NOMO-1 (cell line): Measurements from ENCODE around the gene HSF2.

Experiments used
- DNase-seq, 2 experiments: peaks; one replicate each; lab custom pipeline; 2025; ENCODE audit not compliant: unreplicated experiment in 2 of 2; lab: John Stamatoyannopoulos, UW

Gene HSF2

GRCh38 chr6:122394016-122394415 is 5.4 kb upstream of the HSF2 start:
- no peak for DNase-seq

DNA sequence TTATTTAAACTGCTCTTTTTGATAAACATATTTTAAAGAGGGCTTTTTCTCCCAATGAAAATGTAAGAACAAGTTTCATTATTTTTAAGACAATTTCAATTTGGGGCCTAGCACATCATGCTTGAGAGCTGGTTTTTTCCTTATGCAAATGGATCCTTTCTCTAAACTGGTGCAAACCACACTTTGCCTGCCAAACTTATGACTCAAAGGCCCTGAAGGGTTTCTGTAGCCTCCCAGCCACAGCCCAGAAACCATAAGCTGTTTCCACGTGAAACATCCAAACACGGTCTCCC is 451 bp upstream of the HSF2 start:
- DNase-seq = no peak

DNA sequence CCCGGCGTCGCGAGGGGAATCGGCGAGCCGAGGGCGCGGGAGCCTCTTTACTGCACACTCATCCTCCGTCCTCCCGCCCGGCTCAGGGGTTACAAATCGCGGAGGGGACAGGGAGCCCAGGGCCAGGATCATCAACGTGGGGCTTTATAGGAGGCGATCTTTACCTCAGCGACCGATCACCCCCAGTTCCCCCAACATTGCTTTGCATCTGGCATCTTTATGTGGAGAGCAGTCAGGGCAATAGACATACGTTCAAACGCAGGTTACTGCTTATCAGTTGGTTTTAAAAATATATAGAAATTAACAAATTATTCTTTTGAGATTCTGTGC is 634 bp downstream of the HSF2 start:
- DNase-seq = no peak

- DNase-seq = no peak
Measured at GRCh38 chr6:122400462-122401089, 1.1 kb downstream of the HSF2 start.

DNA sequence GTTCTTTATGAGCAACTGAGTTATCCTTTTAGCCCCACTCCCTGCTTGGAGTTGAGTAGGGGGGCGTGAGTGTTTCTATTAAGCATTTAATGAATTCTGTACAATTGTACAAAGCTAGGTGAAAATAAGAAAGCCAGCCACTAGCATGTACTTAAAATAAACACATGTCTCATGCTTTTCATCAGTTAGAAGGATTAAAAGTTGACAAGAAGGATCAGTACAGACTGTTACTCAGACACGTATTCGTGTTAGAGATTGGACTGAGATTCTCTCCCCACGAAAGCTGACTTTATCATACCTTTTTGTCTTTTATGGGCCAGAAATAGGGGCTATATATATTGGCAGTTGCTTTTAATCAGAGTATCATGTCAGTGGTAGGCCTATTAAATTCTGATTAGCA is 1.7 kb downstream of the HSF2 start:
- no peak for DNase-seq

GRCh38 chr6:122404444-122404843 is 5.0 kb downstream of the HSF2 start:
- no peak for DNase-seq

GRCh38 chr6:122405417-122405816 is 6.0 kb downstream of the HSF2 start:
- DNase-seq = no peak

GRCh38 chr6:122406187-122406586 is 6.7 kb downstream of the HSF2 start:
- DNase-seq = no peak

DNA sequence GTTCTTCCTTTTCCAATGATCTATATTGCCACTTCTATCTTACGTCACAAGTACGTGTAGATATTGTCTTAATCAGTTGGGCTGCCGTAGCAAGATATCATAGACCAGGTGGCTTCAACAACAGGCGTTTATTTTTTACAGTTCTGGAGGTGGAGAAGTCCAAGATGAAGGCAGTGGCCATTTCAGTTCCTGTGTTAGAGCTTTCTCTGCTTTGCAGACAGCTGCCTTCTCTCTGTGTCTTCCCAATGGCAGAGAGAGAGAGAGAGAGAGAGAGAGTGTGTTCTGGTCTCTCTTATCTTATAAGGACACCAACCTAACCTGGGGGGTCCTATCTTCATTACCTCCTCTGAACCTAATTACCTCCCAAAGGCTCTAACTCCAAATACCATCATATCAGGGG is 8.3 kb downstream of the HSF2 start:
- DNase-seq = no peak

GRCh38 chr6:122408240-122408639 is 8.8 kb downstream of the HSF2 start:
- DNase-seq = no peak

GRCh38 chr6:122408702-122409458 is 9.4 kb downstream of the HSF2 start:
- DNase-seq = no peak

DNA sequence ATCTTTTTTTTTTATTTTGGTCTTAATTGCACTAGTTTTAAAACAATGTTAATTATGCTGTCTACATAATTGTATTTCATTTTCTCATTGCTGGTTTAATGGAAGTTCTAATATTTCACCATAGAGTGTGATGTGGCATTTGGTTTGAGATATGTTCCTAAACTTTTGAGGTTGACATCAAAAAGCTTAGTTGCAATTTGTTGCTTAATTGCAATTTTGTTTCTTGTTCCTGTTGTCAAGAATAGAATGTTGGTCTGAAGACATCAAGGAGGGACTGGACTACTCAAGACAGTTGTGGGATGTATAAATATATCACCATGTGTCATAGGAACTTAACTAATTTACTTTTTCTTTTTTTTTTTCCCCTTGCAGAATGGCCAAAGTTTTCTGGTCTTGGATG is 12.5 kb downstream of the HSF2 start:
- peak; percentile 27 to 51 for DNase-seq

DNA sequence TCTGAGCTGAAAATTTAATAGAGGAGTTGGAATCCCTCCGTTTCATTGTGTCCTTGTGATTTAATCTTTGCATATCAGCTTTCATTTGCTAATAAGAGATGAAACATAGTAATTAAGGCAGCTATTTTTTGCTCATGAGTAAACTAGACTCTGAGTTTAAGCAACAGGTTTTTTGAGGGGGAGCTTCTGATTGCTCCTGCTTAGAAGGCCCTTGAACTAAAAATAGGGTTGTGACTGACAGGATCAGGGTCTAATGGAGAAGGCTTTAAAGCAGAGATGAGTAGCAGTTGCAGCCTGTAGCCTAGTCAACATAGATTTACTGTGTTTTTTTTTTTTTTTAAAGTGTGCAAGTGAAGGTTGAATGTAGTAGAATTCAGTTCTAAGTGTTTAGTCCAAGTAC is 17.4 kb downstream of the HSF2 start:
- no peak for DNase-seq

DNA sequence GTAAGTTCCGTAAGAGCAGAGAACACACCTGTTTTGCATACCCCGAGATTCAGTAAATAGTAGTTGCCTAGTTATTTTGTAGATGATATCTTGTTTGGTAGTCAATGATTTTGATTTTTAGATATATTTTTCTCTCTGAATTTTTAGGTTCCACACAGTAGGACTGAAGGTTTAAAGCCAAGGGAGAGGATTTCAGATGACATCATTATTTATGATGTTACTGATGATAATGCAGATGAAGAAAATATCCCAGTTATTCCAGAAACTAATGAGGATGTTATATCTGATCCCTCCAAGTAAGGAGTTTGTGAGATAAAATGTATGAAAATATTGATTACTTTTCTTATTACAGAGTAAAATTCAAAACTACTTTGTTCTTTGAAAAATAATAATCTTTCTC is 22.6 kb downstream of the HSF2 start:
- DNase-seq = no peak

GRCh38 chr6:122422614-122423267 is 23.3 kb downstream of the HSF2 start:
- no peak for DNase-seq

DNA sequence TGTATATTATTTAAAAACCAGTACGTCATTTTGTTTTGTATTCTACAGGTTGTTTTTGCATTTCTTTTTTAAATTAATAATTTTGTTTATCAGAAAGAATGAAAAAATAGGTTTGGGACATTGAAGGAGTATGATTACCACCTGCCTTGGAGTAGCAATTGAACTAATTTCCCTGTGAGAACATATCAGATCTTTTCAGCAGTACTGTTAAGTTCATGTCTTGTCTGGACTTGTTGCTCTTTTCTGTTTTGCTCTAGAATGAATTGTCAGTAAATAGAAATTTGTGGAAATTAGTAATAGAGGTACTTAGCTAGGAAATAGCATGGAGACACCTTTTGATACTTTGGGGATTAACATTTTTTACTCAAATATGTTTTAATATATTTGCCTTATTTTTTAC is 24.3 kb downstream of the HSF2 start:
- DNase-seq = no peak

GRCh38 chr6:122426597-122426996 is 27.1 kb downstream of the HSF2 start:
- DNase-seq = no peak

GRCh38 chr6:122428781-122429180 is 29.3 kb downstream of the HSF2 start:
- DNase-seq = no peak

DNA sequence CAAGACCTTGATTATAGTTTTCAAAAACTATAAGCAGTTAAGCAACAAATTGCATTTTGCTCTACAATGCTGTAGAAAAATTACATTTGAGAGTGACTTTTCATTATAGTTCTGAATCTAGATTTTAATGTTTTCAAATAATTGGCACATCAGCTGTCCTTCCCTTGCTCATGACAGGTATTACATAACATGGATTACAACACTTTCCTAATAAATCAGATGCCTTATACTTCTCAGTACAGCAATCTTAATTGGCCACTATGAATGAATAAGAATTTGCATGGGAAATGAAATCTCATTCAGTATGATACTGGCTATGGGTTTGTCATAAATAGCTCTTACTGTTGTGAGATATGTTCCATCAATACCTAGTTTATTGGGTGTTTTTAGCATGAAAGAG is 29.9 kb downstream of the HSF2 start:
- peak in 1 of 2 experiments; percentile 2 for DNase-seq

GRCh38 chr6:122431780-122432179 is 32.3 kb downstream of the HSF2 start:
- DNase-seq = no peak

DNA sequence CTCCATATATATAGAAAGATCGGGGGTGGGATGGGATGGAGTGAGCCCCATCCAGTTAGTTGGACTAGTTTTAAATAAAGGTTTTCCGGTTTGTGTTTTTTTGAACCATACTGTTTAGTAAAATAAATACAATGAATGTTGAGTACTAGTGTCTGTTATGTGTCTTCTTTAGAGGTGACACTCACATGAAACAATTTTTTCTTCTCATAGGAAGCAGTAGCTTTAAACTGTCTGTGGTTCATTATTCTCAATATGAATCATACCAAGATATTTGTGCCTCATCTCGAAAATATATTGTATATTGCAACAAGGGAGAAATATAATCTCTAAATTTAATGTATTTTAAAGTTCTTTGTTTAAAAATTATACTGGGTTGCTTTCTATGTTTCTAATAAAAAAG is 33.4 kb downstream of the HSF2 start:
- DNase-seq = no peak

- no peak for DNase-seq
Measured at GRCh38 chr6:122438975-122439374, 39.5 kb downstream of the HSF2 start.
